GM18499 (cell line): ENCODE measurements around the gene AIG1.

Experiments
- ATAC-seq: cut with Tn5 transposase; IDR thresholded peaks from one replicate; pipeline ENCODE4 v1.9.1; 2021; ENCODE audit warnings: moderate number of reproducible peaks; ENCODE audit not compliant: insufficient read depth, unreplicated experiment

The AIG1 gene

GRCh38 chr6:143252961-143253360, 192.3 kb downstream of the AIG1 start:
- no peak for ATAC-seq

GRCh38 chr6:143253586-143253985, 192.9 kb downstream of the AIG1 start:
- no peak for ATAC-seq

- ATAC-seq: no peak
Measured at GRCh38 chr6:143258945-143259344, 198.3 kb downstream of the AIG1 start.

GRCh38 chr6:143260857-143261256, 200.2 kb downstream of the AIG1 start:
- no peak for ATAC-seq

- ATAC-seq: no peak
Measured at GRCh38 chr6:143261899-143262436, 201.3 kb downstream of the AIG1 start.

GRCh38 chr6:143262859-143263258, 202.2 kb downstream of the AIG1 start:
- ATAC-seq: no peak

- ATAC-seq: no peak
Measured at GRCh38 chr6:143264379-143264778, 203.7 kb downstream of the AIG1 start.

GRCh38 chr6:143264986-143265764, 204.5 kb downstream of the AIG1 start:
- no peak for ATAC-seq

- ATAC-seq: no peak
Measured at GRCh38 chr6:143267760-143268159, 207.1 kb downstream of the AIG1 start.

GRCh38 chr6:143268439-143268838, 207.8 kb downstream of the AIG1 start:
- ATAC-seq: no peak

GRCh38 chr6:143270026-143270425, 209.3 kb downstream of the AIG1 start:
- ATAC-seq: no peak

GRCh38 chr6:143271024-143271423, 210.3 kb downstream of the AIG1 start:
- ATAC-seq: no peak

GRCh38 chr6:143276436-143276835, 215.7 kb downstream of the AIG1 start:
- ATAC-seq: peak; percentile 85

GRCh38 chr6:143279385-143279784, 218.7 kb downstream of the AIG1 start:
- no peak for ATAC-seq

GRCh38 chr6:143283887-143284645, 223.4 kb downstream of the AIG1 start:
- ATAC-seq: no peak

GRCh38 chr6:143286251-143286795, 225.6 kb downstream of the AIG1 start:
- ATAC-seq: no peak

- ATAC-seq: no peak
Measured at GRCh38 chr6:143288923-143289322, 228.2 kb downstream of the AIG1 start.

- ATAC-seq: no peak
Measured at GRCh38 chr6:143290206-143290605, 229.5 kb downstream of the AIG1 start.

- ATAC-seq: no peak
Measured at GRCh38 chr6:143293523-143293922, 232.8 kb downstream of the AIG1 start.

- ATAC-seq: no peak
Measured at GRCh38 chr6:143294265-143294860, 233.7 kb downstream of the AIG1 start.

GRCh38 chr6:143295932-143296331, 235.2 kb downstream of the AIG1 start:
- ATAC-seq: no peak
